Naive thymus-derived CD4-positive, alpha-beta T cell (primary cell): ENCODE results near the gene DHRS13. TPM values are rescaled to one million over a fixed set of nuclear protein-coding genes. Genes with fewer than 3 reads are reported as not detected.
A peak's percentile ranks its signal among the peaks of the same experiment; 100 is the strongest.

Source experiments
- ATAC-seq: fragments of 150-1000 bp; cut with Tn5 transposase; 2 replicates; pipeline ENCODE4 v1.10.0; 2021; ENCODE audit warnings: mild to moderate bottlenecking, moderate library complexity
- CTCF ChIA-PET: fragments of 350-600 bp; sonication (Branson Sonifier 250); formaldehyde crosslinking; loops from one replicate; lab custom pipeline; 2021; ENCODE audit warnings: antibody characterized with exemption; lab: Charles Lee
- POLR2A ChIA-PET: fragments of 350-600 bp; sonication (Branson Sonifier 250); formaldehyde crosslinking; loops from one replicate; lab custom pipeline; 2021; ENCODE audit warnings: antibody characterized with exemption, inconsistent platforms; lab: Charles Lee
- DNase-seq, 9 donors: peaks; one replicate each; pipeline versions ENCODE4 v3.0.0 to v3.0.0-alpha.2; 2020 to 2022; ENCODE audit warnings: mixed read lengths in 1 of 9
- H3K27ac ChIP-seq: one replicate; pipeline ENCODE4 v1.7.0; 2013; ENCODE audit warnings: mild to moderate bottlenecking, low read depth, low read length, moderate library complexity
- H3K27me3 ChIP-seq, 2 donors: one replicate each; pipeline ENCODE4 v1.7.0; 2013; ENCODE audit warnings: low read length in 2 of 2, mild to moderate bottlenecking in 2 of 2, moderate library complexity in 2 of 2; ENCODE audit not compliant: control insufficient read depth in 2 of 2, insufficient read depth in 2 of 2
- H3K36me3 ChIP-seq, 3 experiments: 1 replicate in 2 of 3; 2 replicates in 1 of 3; pipeline ENCODE4 v1.7.0; 2013; ENCODE audit warnings: low read length in 3 of 3, mild to moderate bottlenecking in 3 of 3, moderate library complexity in 1 of 3; ENCODE audit not compliant: insufficient read depth in 3 of 3, control insufficient read depth in 2 of 3
- H3K4me1 ChIP-seq, 2 donors: one replicate each; pipeline ENCODE4 v1.7.0; 2013; ENCODE audit warnings: low read length in 2 of 2, mild to moderate bottlenecking in 2 of 2, moderate library complexity in 1 of 2; ENCODE audit not compliant: control insufficient read depth in 2 of 2, insufficient read depth in 2 of 2
- H3K4me3 ChIP-seq: 2 replicates; pipeline ENCODE4 v1.7.0; 2013; ENCODE audit warnings: mild to moderate bottlenecking, low read length
- H3K9me3 ChIP-seq, 3 experiments: 1 replicate in 2 of 3; 2 replicates in 1 of 3; pipeline ENCODE4 v1.7.0; 2013; ENCODE audit warnings: low read length in 3 of 3; ENCODE audit not compliant: control insufficient read depth in 2 of 3
- H3K27ac Mint-ChIP-seq, 9 donors: one replicate each; pipeline ENCODE4 v1.8.0; 2020 to 2022; ENCODE audit warnings: mixed read lengths in 9 of 9, mild to moderate bottlenecking in 8 of 9, moderate library complexity in 5 of 9, inconsistent platforms in 2 of 9
- H3K27me3 Mint-ChIP-seq, 5 donors: one replicate each; pipeline ENCODE4 v1.8.0; 2021 to 2022; ENCODE audit warnings: mixed read lengths in 5 of 5, mild to moderate bottlenecking in 1 of 5
- H3K36me3 Mint-ChIP-seq, 5 donors: one replicate each; pipeline ENCODE4 v1.8.0; 2020 to 2022; ENCODE audit warnings: mixed read lengths in 5 of 5, mild to moderate bottlenecking in 3 of 5, inconsistent platforms in 1 of 5
- H3K4me1 Mint-ChIP-seq, 7 donors: one replicate each; pipeline ENCODE4 v1.8.0; 2020 to 2022; ENCODE audit warnings: mixed read lengths in 7 of 7, mild to moderate bottlenecking in 3 of 7, inconsistent platforms in 1 of 7
- H3K4me3 Mint-ChIP-seq, 10 donors: one replicate each; pipeline ENCODE4 v1.8.0; 2020 to 2022; ENCODE audit warnings: mild to moderate bottlenecking in 10 of 10, mixed read lengths in 10 of 10, moderate library complexity in 6 of 10, inconsistent platforms in 2 of 10
- H3K9me3 Mint-ChIP-seq, 11 donors: one replicate each; pipeline ENCODE4 v1.8.0; 2020 to 2022; ENCODE audit warnings: mixed read lengths in 11 of 11, mild to moderate bottlenecking in 4 of 11, inconsistent platforms in 1 of 11, moderate library complexity in 1 of 11
- intact Hi-C, 2 donors: fragments of 100-400 bp; cut with micrococcal nuclease; formaldehyde crosslinking; loops; one replicate each; pipeline ENCODE4 v1.15.1; 2023
- polyA plus RNA-seq, 2 donors: library from polyadenylated mRNA; unstranded; fragments of 300-500 nt; fragmentation: Illumina TruSeq; gene quantifications; one replicate each; pipeline ENCODE4 v1.2.3, GENCODE V29; 2021
- total RNA-seq, 6 experiments: library from RNA in 5 of 6; stranded (reverse) in 5 of 6; gene quantifications; 1 replicate in 5 of 6; 2 replicates in 1 of 6; pipeline ENCODE4 v1.2.3 and lab custom pipeline; 2021 to 2026

DHRS13 gene
- total and polyA plus RNA-seq, 7 experiments from 2014 or later: 15.3 to 51.3 (median 29.9) TPM

DNA sequence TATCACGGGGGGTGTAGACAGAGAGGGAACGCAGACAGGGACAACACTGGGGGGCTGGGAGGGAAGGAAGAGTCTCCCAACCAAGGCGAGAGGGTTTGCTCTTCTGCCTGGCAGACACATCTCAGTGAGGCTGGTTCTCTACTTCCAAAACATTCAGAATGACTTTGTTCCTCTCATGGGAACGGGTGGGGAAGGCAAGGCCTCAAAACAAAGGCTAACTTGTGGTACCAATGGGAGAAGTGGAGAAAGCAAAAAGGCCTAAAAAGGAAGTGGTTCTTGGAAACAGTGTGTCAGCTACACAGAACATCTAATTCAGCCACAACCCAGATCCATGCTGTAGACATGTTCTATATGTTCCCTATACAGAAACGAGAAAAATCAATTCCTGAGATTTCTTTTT is 12.9 kb downstream of the DHRS13 start:
- peaks cover 37 to 71% (median 53%) of the 10 kb centered on the region in 7 donors for H3K4me1 Mint-ChIP-seq
- H3K27ac Mint-ChIP-seq: peak overlapping the region in 5 of 9 donors; percentile 14 to 77 (median 64)
- H3K36me3 Mint-ChIP-seq: peaks cover 0 to 20% (median 8%) of the 10 kb centered on the region in 5 donors

DNA sequence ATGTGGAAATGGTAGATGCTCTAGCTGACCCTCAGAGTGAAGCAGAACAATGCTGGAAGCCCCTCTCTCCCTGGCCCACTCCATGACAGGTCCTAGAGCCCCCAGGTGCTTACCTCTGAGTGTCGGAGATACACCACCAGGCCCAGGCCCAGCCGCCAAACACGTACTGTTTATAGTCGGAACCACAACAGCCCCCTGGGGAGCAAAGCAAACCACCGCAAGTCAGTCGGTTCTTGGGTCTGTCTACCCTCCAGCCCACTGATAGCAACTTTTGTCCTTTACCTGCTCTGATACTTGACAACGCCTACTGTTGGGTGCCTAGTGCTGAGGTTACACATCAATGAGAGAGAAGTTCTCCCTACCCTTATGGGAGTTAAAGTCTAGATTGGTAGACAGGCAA is 14.0 kb downstream of the DHRS13 start:
- CTCF ChIA-PET: no interaction called here
- Histone ChIP-seq H3K4me1 (peaks cover 9 to 22% of the 10 kb centered on the region in 2 donors), H3K4me3 (no peak overlapping the region), H3K9me3 (no peaks in the 10 kb centered on the region), H3K27ac (no peak overlapping the region), H3K27me3 (no peaks in the 10 kb centered on the region), H3K36me3 (peaks cover 0 to 50% (median 8%) of the 10 kb centered on the region in 3 experiments)
- POLR2A ChIA-PET: no interaction called here
- peak overlapping the region in 4 of 9 donors; percentile 29 to 48 (median 39) for H3K27ac Mint-ChIP-seq
- no peak for ATAC-seq
- peaks cover 3 to 25% (median 8%) of the 10 kb centered on the region in 5 donors for H3K36me3 Mint-ChIP-seq
- no peaks in the 10 kb centered on the region for H3K9me3 Mint-ChIP-seq
- H3K4me1 Mint-ChIP-seq: peaks cover 41 to 70% (median 53%) of the 10 kb centered on the region in 7 donors
- H3K4me3 Mint-ChIP-seq: no peak overlapping the region
- H3K27me3 Mint-ChIP-seq: no peaks in the 10 kb centered on the region
- no peak for DNase-seq
- intact Hi-C loops: no loop called here

More for the DNA sequence above, 12.9 kb downstream of the DHRS13 start:
- ATAC-seq (no peak), DNase-seq (no peak)
- POLR2A ChIA-PET: interaction anchor here (1.1 kb wide), 1 partner anchor 61 kb away, joined by 3 read pairs; the partner anchor contains the start of gene PHF12
- CTCF ChIA-PET: interaction anchor here (0.7 kb wide), 1 partner anchor 226 kb away, joined by 4 read pairs; no protein-coding TSS in a partner anchor
- Histone ChIP-seq H3K9me3 (no peaks in the 10 kb centered on the region), H3K27ac (no peak overlapping the region), H3K27me3 (no peaks in the 10 kb centered on the region), H3K4me1 (peaks cover 9 to 22% of the 10 kb centered on the region in 2 donors), H3K36me3 (peaks cover 0 to 38% (median 8%) of the 10 kb centered on the region in 3 experiments), H3K4me3 (no peak overlapping the region)
- intact Hi-C loops: no loop called here
- Mint-ChIP-seq H3K9me3 (no peaks in the 10 kb centered on the region), H3K4me3 (peak overlapping the region in 4 of 10 donors; percentile 9 to 81 (median 31)), H3K27me3 (no peaks in the 10 kb centered on the region)

DNA sequence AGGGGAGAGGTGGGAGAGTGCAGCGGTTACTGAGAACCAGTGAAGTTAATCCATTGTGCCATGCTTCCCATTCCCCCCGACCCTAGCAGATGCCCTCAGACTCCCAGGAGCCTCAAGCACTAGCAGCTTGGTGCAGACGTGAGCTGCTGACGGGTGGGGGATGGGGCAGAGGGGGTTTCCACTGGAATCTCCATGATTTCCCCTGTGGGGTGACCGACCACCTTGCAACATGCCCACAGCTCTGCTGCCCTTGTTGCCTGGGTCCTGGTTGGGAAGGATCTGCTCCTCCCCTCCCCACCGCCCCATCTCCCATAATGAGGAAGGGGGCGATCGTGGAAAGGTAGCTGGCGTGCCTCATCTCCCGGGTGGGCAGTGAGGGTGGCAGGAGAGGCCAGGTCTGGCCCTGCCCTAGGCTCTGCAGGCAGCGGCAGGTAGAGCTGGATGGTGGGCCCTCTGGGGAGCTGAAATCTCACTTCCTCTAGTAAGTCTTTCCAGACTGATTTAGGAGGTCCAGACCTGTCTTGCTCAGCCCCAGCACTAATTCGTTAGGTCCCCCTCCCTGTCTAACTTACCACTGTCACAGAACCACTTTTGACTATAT is 14.9 kb downstream of the DHRS13 start:
- POLR2A ChIA-PET: interaction anchor here (1.2 kb wide), 1 partner anchor 17 kb away, joined by 7 read pairs; no protein-coding TSS in a partner anchor
- CTCF ChIA-PET: interaction anchor here (0.6 kb wide), 1 partner anchor 159 kb away, joined by 3 read pairs; no protein-coding TSS in a partner anchor
- no peak overlapping the region for H3K4me3 Mint-ChIP-seq

DNA sequence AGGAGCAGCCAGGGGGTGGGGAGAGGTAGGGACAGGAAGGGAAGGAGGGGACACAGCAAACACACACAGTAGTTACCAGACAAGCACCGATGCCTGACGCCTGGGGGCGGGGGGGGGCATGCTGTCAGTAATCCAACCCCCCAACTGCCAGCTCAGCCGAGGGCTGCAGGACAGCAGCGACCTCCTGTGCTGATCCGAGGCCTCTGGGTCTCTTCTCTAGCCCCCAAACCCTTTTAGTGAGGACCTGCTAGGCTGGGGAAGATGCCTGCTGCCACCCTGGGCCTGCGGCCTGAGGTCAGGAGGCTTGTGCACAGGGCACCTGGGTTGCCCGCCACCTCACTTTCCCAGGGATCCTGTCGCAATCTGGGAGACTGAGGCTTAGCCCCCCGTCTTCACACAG is 16.9 kb downstream of the DHRS13 start:
- Histone ChIP-seq H3K4me1 (peaks cover 0 to 4% of the 10 kb centered on the region in 2 donors), H3K27ac (no peak overlapping the region), H3K27me3 (no peaks in the 10 kb centered on the region), H3K36me3 (peaks cover 10 to 74% (median 27%) of the 10 kb centered on the region in 3 experiments), H3K4me3 (no peak overlapping the region), H3K9me3 (no peaks in the 10 kb centered on the region)
- Mint-ChIP-seq H3K27ac (no peak overlapping the region), H3K4me1 (peaks cover 19 to 42% (median 29%) of the 10 kb centered on the region in 7 donors), H3K36me3 (peaks cover 6 to 31% (median 9%) of the 10 kb centered on the region in 5 donors), H3K4me3 (no peak overlapping the region), H3K27me3 (no peaks in the 10 kb centered on the region), H3K9me3 (no peaks in the 10 kb centered on the region)
- ChIA-PET POLR2A (interaction anchor here (1.1 to 2.9 kb wide), 2 partner anchors 8 to 16 kb away, joined by 4 to 11 read pairs; no protein-coding TSS in a partner anchor), CTCF (no interaction called here)
- DNase-seq (no peak), ATAC-seq (no peak)
- intact Hi-C loops: no loop called here

More for the DNA sequence above, 14.9 kb downstream of the DHRS13 start:
- no peak overlapping the region for H3K4me3 ChIP-seq
- no peaks in the 10 kb centered on the region for H3K27me3 ChIP-seq
- no peak overlapping the region for H3K27ac ChIP-seq
- Mint-ChIP-seq H3K36me3 (peaks cover 3 to 25% (median 10%) of the 10 kb centered on the region in 5 donors), H3K27ac (no peak overlapping the region), H3K4me1 (peaks cover 34 to 61% (median 44%) of the 10 kb centered on the region in 7 donors), H3K9me3 (no peaks in the 10 kb centered on the region), H3K27me3 (no peaks in the 10 kb centered on the region)
- H3K4me1 ChIP-seq: peaks cover 5 to 18% of the 10 kb centered on the region in 2 donors
- DNase-seq (no peak), ATAC-seq (no peak)
- H3K9me3 ChIP-seq: no peaks in the 10 kb centered on the region
- peaks cover 0 to 59% (median 12%) of the 10 kb centered on the region in 3 experiments for H3K36me3 ChIP-seq
- intact Hi-C loops: no loop called here

DNA sequence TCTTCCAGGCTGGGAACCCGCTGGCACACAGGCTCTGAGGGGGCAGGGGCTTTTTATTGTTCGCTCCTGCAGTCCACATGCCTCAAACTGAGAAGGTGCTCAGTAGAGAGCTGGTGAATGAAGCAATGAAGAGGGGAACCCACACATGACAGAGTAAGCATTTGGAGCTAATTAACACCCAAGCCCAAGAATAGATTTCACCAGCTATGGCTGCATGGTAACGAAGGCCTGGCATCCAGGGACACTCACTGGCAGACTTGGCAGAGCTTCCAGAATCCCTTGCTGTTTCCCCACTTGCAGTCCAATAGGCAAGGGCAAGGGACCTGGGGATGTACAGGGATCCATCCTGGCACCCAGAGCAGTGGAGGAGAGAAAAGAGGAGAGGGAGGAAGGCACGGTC is 17.5 kb downstream of the DHRS13 start:
- Mint-ChIP-seq H3K27me3 (no peaks in the 10 kb centered on the region), H3K9me3 (no peaks in the 10 kb centered on the region), H3K4me3 (peak overlapping the region in 2 of 10 donors; percentile 38 to 53), H3K27ac (peak overlapping the region in 6 of 9 donors; percentile 0 to 76 (median 28)), H3K36me3 (peaks cover 6 to 30% (median 10%) of the 10 kb centered on the region in 5 donors), H3K4me1 (peaks cover 15 to 36% (median 24%) of the 10 kb centered on the region in 7 donors)
- ATAC-seq: no peak
- Histone ChIP-seq H3K4me3 (no peak overlapping the region), H3K4me1 (no peaks in the 10 kb centered on the region), H3K36me3 (peaks cover 10 to 78% (median 32%) of the 10 kb centered on the region in 3 experiments), H3K9me3 (no peaks in the 10 kb centered on the region), H3K27me3 (no peaks in the 10 kb centered on the region), H3K27ac (no peak overlapping the region)
- intact Hi-C loops: no loop called here
- ChIA-PET POLR2A (interaction anchor here (2.9 kb wide), 1 partner anchor 8 kb away, joined by 11 read pairs; no protein-coding TSS in a partner anchor), CTCF (no interaction called here)
- DNase-seq: no peak

DNA sequence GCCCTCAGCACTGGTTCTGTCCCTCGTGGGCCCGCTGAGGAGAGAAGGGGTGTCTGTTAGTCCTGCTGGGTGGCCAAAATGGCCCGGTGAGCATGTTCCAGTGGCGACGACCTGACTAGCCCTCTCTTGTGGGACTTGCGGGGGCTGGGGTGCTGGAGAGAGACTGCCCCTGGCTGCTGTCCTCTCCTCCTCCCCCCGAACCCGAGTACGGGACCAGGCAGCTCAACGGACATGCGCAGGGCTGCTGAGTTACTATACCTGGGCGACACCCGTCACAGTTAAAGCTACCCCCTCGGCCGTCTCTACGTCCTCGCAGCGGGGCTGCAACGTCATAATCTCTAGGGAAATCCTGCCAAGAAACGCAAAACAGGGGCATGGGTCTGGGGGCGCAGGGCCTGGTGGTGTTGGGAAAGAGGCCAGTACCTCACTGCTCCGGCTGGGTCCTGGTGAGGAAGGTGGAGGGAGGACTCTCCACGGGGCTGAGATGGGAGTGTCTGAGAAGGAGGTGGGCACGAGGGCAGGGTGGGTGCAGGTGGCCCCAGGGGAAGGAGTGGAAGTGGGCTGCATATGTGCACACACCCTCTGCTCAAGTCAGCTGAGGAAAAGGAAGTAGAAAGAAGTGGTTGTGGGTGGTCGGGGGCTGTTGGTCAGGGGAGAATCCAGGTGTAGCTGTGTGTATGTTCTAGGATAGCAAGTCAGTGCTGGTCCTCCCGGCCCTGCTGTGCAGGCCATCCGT is 18.7 kb downstream of the DHRS13 start:
- Mint-ChIP-seq H3K4me3 (no peak overlapping the region), H3K9me3 (no peaks in the 10 kb centered on the region), H3K4me1 (peaks cover 8 to 27% (median 18%) of the 10 kb centered on the region in 7 donors), H3K36me3 (peaks cover 6 to 38% (median 15%) of the 10 kb centered on the region in 5 donors), H3K27me3 (no peaks in the 10 kb centered on the region), H3K27ac (peak overlapping the region in 3 of 9 donors; percentile 5 to 72 (median 23))
- Histone ChIP-seq H3K27ac (peak overlapping the region; percentile 11), H3K4me3 (no peak overlapping the region), H3K36me3 (peaks cover 10 to 90% (median 43%) of the 10 kb centered on the region in 3 experiments), H3K9me3 (no peaks in the 10 kb centered on the region), H3K27me3 (no peaks in the 10 kb centered on the region), H3K4me1 (no peaks in the 10 kb centered on the region)
- no peak for DNase-seq
- CTCF ChIA-PET: interaction anchor here (0.6 kb wide), 1 partner anchor 13 kb away, joined by 5 read pairs; no protein-coding TSS in a partner anchor
- POLR2A ChIA-PET: interaction anchor here (0.9 to 2.9 kb wide), 2 partner anchors 9 to 14 kb away, joined by 5 to 11 read pairs; no protein-coding TSS in a partner anchor
- intact Hi-C loops: no loop called here
- ATAC-seq: no peak
